MM.1S (cell line): ENCODE data around the gene PGGT1B.

ENCODE experiments used
- DNase-seq: peaks from one replicate; pipeline ENCODE4 v3.0.0-alpha.2; 2015
- H2AFZ ChIP-seq: fragments of 300-600 bp; sonication (generic); 2 replicates; pipeline ENCODE4 v1.6.0; 2016; ENCODE audit warnings: antibody characterized with exemption, low read length
- H3F3A ChIP-seq: fragments of 300-600 bp; sonication (generic); 2 replicates; pipeline ENCODE4 v1.6.1; 2016; ENCODE audit warnings: mild to moderate bottlenecking, antibody characterized with exemption, low read length, moderate library complexity, mixed read lengths; ENCODE audit not compliant: insufficient read depth
- H3K27ac ChIP-seq: fragments of 300-600 bp; sonication (generic); 2 replicates; pipeline ENCODE4 v1.5.1; 2016; ENCODE audit warnings: mild to moderate bottlenecking, low read length
- H3K27me3 ChIP-seq: fragments of 300-600 bp; sonication (generic); replicated peaks from 2 replicates; pipeline ENCODE4 v1.6.0; 2016; ENCODE audit warnings: low read length; ENCODE audit not compliant: insufficient read depth
- H3K36me3 ChIP-seq: fragments of 300-600 bp; sonication (generic); replicated peaks from 2 replicates; pipeline ENCODE4 v1.6.1; 2016; ENCODE audit warnings: mild to moderate bottlenecking, low read length, mixed read lengths; ENCODE audit not compliant: insufficient read depth
- H3K4me1 ChIP-seq: fragments of 300-600 bp; sonication (generic); 2 replicates; pipeline ENCODE4 v1.6.1; 2016; ENCODE audit warnings: low read length, mixed read lengths
- H3K4me2 ChIP-seq: fragments of 300-600 bp; sonication (generic); 2 replicates; pipeline ENCODE4 v1.6.0; 2016; ENCODE audit warnings: low read depth, low read length
- H3K4me3 ChIP-seq: fragments of 300-600 bp; sonication (generic); 2 replicates; pipeline ENCODE4 v1.5.1; 2016; ENCODE audit warnings: low read length, mixed read lengths
- H3K79me2 ChIP-seq: fragments of 300-600 bp; sonication (generic); 2 replicates; pipeline ENCODE4 v1.6.1; 2016; ENCODE audit warnings: mixed run types, low read length, mixed read lengths
- H3K9ac ChIP-seq: fragments of 300-600 bp; sonication (generic); 2 replicates; pipeline ENCODE4 v1.6.1; 2016; ENCODE audit warnings: low read length, mixed read lengths
- H3K9me2 ChIP-seq: fragments of 300-600 bp; sonication (generic); replicated peaks from 2 replicates; pipeline ENCODE4 v1.6.1; 2016; ENCODE audit warnings: mild to moderate bottlenecking, low read length, mixed read lengths; ENCODE audit not compliant: insufficient read depth
- H3K9me3 ChIP-seq: fragments of 300-600 bp; sonication (generic); replicated peaks from 2 replicates; pipeline ENCODE4 v1.6.1; 2016; ENCODE audit warnings: mild to moderate bottlenecking, low read length, mixed read lengths; ENCODE audit not compliant: insufficient read depth
- H4K20me1 ChIP-seq: fragments of 300-600 bp; sonication (generic); 2 replicates; pipeline ENCODE4 v1.6.1; 2016; ENCODE audit warnings: mild to moderate bottlenecking, low read length, moderate library complexity, mixed read lengths; ENCODE audit not compliant: insufficient read depth
- EZH2 ChIP-seq: fragments of 300-600 bp; sonication (generic); optimal IDR thresholded peaks from 2 replicates; pipeline ENCODE3; 2017; ENCODE audit warnings: low read depth, mild to moderate bottlenecking, antibody characterized with exemption, low read length, mixed read lengths
- EZH2phosphoT487 ChIP-seq: fragments of 300-600 bp; sonication (generic); IDR thresholded peaks from 2 replicates; pipeline ENCODE4 v1.6.1; 2018; ENCODE audit warnings: antibody characterized with exemption, low read length
- TF ChIP-seq, protein P1 (sequence below): fragments of 300-600 bp; sonication (generic); IDR thresholded peaks from 2 replicates; pipeline ENCODE4 v1.5.1; 2016; ENCODE audit warnings: antibody characterized with exemption, low read length, mixed read lengths

PGGT1B gene

DNA sequence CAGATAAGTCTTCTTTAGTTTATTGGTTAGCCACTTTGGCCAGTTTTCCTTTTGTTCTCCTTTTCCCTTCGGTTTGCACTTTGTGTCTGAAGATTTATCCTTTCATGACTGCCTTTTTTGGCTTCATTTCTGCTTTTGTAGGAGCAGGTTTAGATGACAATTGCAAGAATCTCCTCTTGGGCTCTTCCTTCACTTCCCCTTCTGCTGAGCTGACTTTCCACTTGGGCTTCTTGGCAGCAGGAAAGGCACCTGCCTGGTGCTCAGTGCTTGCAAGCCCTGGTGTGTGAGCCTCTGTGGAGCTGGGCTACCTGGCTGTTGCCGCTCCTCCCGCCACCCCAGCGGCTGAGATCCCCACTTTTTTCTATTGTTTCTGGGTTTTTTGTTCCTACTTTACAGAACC lies 26.4 kb upstream of the PGGT1B start:
- H3K9ac ChIP-seq = no peak overlapping the region
- H3K9me3 ChIP-seq = no peaks in the 10 kb centered on the region
- H3K36me3 ChIP-seq = no peaks in the 10 kb centered on the region
- no peak overlapping the region for H3K4me3 ChIP-seq
- H3K27ac ChIP-seq = no peak overlapping the region
- H3K27me3 ChIP-seq = no peaks in the 10 kb centered on the region
- H3K9me2 ChIP-seq = no peaks in the 10 kb centered on the region
- H2AFZ ChIP-seq = no peak overlapping the region
- H4K20me1 ChIP-seq = no peaks in the 10 kb centered on the region
- peaks cover 3% of the 10 kb centered on the region; the same call in 1 of the 2 replicates for H3K79me2 ChIP-seq
- TF ChIP-seq EZH2phosphoT487 (no peak), EZH2 (no peak)
- TF ChIP-seq, protein P1, sequence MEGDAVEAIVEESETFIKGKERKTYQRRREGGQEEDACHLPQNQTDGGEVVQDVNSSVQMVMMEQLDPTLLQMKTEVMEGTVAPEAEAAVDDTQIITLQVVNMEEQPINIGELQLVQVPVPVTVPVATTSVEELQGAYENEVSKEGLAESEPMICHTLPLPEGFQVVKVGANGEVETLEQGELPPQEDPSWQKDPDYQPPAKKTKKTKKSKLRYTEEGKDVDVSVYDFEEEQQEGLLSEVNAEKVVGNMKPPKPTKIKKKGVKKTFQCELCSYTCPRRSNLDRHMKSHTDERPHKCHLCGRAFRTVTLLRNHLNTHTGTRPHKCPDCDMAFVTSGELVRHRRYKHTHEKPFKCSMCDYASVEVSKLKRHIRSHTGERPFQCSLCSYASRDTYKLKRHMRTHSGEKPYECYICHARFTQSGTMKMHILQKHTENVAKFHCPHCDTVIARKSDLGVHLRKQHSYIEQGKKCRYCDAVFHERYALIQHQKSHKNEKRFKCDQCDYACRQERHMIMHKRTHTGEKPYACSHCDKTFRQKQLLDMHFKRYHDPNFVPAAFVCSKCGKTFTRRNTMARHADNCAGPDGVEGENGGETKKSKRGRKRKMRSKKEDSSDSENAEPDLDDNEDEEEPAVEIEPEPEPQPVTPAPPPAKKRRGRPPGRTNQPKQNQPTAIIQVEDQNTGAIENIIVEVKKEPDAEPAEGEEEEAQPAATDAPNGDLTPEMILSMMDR = no peak
- H3F3A ChIP-seq = no peaks in the 10 kb centered on the region
- H3K4me1 ChIP-seq = no peaks in the 10 kb centered on the region
- DNase-seq = no peak
- no peak overlapping the region for H3K4me2 ChIP-seq

DNA sequence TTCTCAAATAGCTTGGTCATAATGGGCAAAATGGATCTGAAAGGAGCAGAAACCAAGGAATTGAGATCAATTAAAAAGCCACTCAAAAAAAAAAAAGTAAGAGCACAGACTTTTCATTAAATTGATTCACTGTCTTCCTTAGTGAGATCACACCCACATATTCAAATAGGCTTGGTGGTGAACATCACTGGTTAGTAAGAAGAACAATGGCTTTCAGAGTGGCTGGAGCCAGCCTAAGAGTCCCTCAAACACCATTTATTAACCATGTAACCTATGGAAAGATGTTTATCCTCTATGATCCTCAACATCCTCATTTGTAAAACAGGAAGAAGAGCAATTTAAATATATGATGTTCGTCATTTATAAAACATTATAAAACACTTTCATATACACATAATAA lies 21.3 kb upstream of the PGGT1B start:
- TF ChIP-seq EZH2 = no peak
- H3K79me2 ChIP-seq = 0 out of 2 replicates have a peak, but pooled peaks cover 3% of the 10 kb centered on the region
- H3K36me3 ChIP-seq = no peaks in the 10 kb centered on the region
- no peaks in the 10 kb centered on the region for H3K27me3 ChIP-seq
- no peak overlapping the region for H2AFZ ChIP-seq
- H3K9me2 ChIP-seq = no peaks in the 10 kb centered on the region
- no peak overlapping the region for H3K4me2 ChIP-seq
- H4K20me1 ChIP-seq = no peaks in the 10 kb centered on the region
- H3K27ac ChIP-seq = no peak overlapping the region
- H3K4me1 ChIP-seq = no peaks in the 10 kb centered on the region
- no peaks in the 10 kb centered on the region for H3K9me3 ChIP-seq
- no peak for DNase-seq
- no peak overlapping the region for H3K4me3 ChIP-seq
- H3F3A ChIP-seq = no peaks in the 10 kb centered on the region
- no peak overlapping the region for H3K9ac ChIP-seq

DNA sequence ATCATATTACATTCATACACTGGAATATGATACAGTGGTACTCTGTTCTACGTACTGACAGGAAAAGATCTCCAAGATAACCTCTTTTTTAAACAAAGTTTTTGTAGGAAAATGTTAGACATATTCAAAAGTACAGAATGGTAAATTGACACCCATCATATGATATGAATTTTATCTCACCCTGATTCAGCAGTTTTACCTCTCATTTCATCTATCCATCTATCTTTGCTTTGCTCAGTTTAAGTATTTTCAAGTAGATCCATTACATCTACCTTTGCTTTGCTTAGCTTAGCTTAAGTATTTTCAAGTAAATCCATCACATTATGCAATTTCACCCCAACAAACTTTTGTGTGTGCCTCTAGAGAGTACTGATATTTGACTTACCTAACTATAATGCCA lies 19.5 kb upstream of the PGGT1B start:
- H3F3A ChIP-seq = no peaks in the 10 kb centered on the region
- no peaks in the 10 kb centered on the region for H3K36me3 ChIP-seq
- no peak overlapping the region for H3K27ac ChIP-seq
- no peak overlapping the region for H2AFZ ChIP-seq
- H3K9ac ChIP-seq = no peak overlapping the region
- H3K79me2 ChIP-seq = 0 out of 2 replicates have a peak, but pooled peaks cover 3% of the 10 kb centered on the region
- no peak for DNase-seq
- no peaks in the 10 kb centered on the region for H3K27me3 ChIP-seq
- H3K9me3 ChIP-seq = no peaks in the 10 kb centered on the region
- H3K4me2 ChIP-seq = no peak overlapping the region
- H3K4me3 ChIP-seq = no peak overlapping the region
- H3K4me1 ChIP-seq = no peaks in the 10 kb centered on the region
- no peaks in the 10 kb centered on the region for H3K9me2 ChIP-seq
- H4K20me1 ChIP-seq = no peaks in the 10 kb centered on the region
- TF ChIP-seq, protein P1 = no peak
- TF ChIP-seq EZH2 (no peak), EZH2phosphoT487 (no peak)

DNA sequence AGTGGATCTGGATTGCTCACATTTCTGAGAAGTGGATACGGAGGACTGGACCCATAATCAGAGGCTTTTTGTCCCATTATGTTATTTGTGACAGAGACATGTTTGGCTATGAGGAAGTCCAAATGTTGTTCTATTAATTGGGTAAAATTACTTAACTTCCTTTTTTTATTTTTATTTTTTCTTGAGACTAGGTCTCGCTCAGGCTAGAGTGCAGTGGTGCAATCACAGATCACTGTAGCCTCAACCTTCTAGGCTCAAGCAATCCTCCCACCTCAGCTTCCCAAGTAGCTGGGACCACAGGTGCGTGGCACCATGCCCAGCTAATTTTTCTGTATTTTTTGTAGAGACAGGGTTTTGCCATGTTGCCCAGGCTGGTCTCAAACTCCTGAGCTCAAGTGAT lies 11.9 kb upstream of the PGGT1B start:
- Histone ChIP-seq H3K79me2 (no peaks in the 10 kb centered on the region), H3K4me3 (no peak overlapping the region), H3K9ac (no peak overlapping the region), H3K4me1 (no peaks in the 10 kb centered on the region), H3K9me3 (no peaks in the 10 kb centered on the region), H3K9me2 (no peaks in the 10 kb centered on the region), H2AFZ (no peak overlapping the region), H3K27ac (no peak overlapping the region), H3K27me3 (no peaks in the 10 kb centered on the region), H4K20me1 (no peaks in the 10 kb centered on the region), H3F3A (no peaks in the 10 kb centered on the region; the same call in 1 of the 2 replicates), H3K36me3 (no peaks in the 10 kb centered on the region), H3K4me2 (no peak overlapping the region)
- no peak for TF ChIP-seq EZH2phosphoT487
- DNase-seq = no peak
